ENCODE data around the gene MLKL. TPM values are rescaled to one million over a fixed set of nuclear protein-coding genes. Genes with fewer than 3 reads are reported as not detected.
A peak's percentile ranks its signal among the peaks of the same experiment; 100 is the strongest.
"Not testable (repeated sequence)": the region's sequence is repeated elsewhere in the genome, so short reads cannot be mapped to it uniquely, and the experiment has no call there.

Gene MLKL
- total RNA-seq, 1 donor from 2014 or later: 6.3 TPM

DNA sequence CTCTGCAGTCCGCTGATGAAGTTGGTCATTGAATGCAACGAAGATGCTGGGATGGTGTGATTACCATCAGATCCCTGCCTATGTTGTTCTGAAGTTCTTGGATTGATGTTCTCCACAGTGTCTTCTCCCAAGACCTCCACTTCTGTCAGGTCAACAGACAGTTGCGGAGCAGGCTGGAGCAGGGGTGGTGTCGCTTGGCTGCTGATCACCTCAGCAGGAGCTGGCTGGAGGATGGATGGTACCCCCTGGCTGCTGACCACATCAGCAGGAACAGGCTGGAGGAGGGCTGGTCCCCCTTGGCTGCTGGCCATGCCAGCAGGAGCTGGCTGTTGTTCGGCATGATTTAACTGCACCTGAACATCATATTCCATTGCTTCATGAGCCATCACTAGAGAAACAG is 39.6 kb downstream of the MLKL start:
- no peaks in the 10 kb centered on the region for H3K27me3 ChIP-seq (ENCODE audit: control insufficient read depth, insufficient read depth, low read length)
- TF ChIP-seq, protein P1, sequence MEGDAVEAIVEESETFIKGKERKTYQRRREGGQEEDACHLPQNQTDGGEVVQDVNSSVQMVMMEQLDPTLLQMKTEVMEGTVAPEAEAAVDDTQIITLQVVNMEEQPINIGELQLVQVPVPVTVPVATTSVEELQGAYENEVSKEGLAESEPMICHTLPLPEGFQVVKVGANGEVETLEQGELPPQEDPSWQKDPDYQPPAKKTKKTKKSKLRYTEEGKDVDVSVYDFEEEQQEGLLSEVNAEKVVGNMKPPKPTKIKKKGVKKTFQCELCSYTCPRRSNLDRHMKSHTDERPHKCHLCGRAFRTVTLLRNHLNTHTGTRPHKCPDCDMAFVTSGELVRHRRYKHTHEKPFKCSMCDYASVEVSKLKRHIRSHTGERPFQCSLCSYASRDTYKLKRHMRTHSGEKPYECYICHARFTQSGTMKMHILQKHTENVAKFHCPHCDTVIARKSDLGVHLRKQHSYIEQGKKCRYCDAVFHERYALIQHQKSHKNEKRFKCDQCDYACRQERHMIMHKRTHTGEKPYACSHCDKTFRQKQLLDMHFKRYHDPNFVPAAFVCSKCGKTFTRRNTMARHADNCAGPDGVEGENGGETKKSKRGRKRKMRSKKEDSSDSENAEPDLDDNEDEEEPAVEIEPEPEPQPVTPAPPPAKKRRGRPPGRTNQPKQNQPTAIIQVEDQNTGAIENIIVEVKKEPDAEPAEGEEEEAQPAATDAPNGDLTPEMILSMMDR (IDR thresholded peaks at IDR 0.05; ENCODE audit: insufficient read depth, low read length, severe bottlenecking): no peak
- H3K36me3 ChIP-seq (ENCODE audit: control insufficient read depth, insufficient read depth, low read length): peaks cover 13% of the 10 kb centered on the region
- H3K4me3 ChIP-seq (ENCODE audit: low read depth, low read length): no peak overlapping the region
- FAIRE-seq (no peak), DNase-seq (ENCODE audit: low read depth) (no peak)

DNA sequence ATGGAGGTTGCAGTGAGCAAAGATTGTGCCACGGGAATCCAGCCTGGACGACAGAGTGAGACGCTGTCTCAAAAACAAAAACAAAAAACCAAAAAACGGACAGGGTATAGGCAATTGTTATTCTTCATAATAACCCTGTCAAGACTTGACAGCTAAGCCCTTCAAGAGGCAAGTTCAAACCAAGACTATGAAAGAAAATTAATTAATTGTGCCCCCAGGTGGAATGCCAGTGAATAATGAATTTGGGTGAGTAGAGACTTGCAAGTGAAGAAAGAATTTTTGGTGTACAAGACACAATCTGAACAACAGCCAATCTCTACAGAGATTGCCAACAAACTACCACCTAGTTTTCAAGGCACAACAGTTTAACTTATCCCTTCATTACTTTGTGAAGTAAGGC is 40.3 kb downstream of the MLKL start:
- Histone ChIP-seq H3K4me3 (ENCODE audit: low read depth, low read length) (no peak overlapping the region), H3K36me3 (ENCODE audit: control insufficient read depth, insufficient read depth, low read length) (peaks cover 13% of the 10 kb centered on the region), H3K27me3 (ENCODE audit: control insufficient read depth, insufficient read depth, low read length) (no peaks in the 10 kb centered on the region)
- DNase-seq (ENCODE audit: low read depth): peak; percentile 23
- FAIRE-seq: no peak
- TF ChIP-seq, protein P1 (IDR thresholded peaks at IDR 0.05; ENCODE audit: insufficient read depth, low read length, severe bottlenecking): no peak

DNA sequence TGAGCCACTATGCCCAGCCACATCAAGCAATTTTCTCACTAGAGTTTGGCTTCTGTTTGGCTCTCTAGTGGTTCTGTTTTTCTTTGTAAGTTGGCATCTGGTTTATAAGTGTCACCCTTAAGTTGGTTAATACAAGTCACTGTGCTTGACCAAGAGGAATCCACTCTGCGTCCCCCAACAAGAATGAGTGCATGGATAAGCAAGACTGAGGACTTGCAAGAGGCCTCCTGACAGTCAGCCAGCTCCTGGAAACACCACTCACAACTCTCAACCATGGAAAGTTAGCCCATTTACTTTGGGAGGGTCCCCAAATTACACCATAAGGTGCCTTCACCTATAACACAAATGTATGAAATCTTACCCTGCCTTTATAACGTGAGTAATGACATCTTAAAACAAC is 41.6 kb downstream of the MLKL start:
- FAIRE-seq (no peak), DNase-seq (ENCODE audit: low read depth) (no peak)
- Histone ChIP-seq H3K27me3 (ENCODE audit: control insufficient read depth, insufficient read depth, low read length) (no peaks in the 10 kb centered on the region), H3K4me3 (ENCODE audit: low read depth, low read length) (no peak overlapping the region), H3K36me3 (ENCODE audit: control insufficient read depth, insufficient read depth, low read length) (peaks cover 11% of the 10 kb centered on the region)
- TF ChIP-seq, protein P1 (IDR thresholded peaks at IDR 0.05; ENCODE audit: insufficient read depth, low read length, severe bottlenecking): no peak

DNA sequence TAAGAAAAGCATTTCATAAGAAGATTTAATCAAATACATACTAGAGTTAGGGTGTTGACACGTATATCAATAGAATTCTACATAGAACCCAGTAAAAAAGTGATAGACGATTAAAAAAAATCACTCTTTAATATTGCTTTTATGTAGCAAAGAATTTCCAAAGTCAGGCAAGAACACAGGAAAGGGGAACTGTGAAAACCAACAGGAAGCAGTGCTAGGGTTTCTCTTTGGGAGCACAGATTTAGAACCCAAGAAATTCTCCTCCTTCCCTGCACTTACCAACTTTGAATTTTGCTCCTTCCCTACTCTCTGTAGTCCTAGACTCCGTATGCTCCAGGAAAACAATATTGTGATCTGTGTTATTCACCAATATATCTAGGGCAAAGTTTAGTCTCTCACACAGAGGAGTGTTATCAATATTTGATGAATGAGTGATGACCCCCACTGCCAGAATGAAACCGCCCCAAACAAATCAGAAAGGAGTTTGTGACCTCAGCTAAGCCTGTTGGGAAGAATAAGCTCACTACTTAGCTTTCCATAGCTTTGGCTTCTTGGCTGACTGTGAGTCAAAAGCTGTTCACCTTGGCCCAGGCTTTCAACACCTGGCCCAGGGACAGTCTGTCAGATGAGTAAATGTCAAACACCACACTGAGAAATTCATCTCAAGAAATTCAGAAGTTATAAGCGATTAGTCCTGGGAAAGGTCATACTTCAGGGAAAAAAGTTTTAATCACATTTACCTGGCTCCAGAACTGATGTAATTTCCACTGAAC is 42.6 kb downstream of the MLKL start:
- Histone ChIP-seq H3K36me3 (ENCODE audit: control insufficient read depth, insufficient read depth, low read length) (peaks cover 8% of the 10 kb centered on the region), H3K4me3 (ENCODE audit: low read depth, low read length) (no peak overlapping the region), H3K27me3 (ENCODE audit: control insufficient read depth, insufficient read depth, low read length) (no peaks in the 10 kb centered on the region)
- TF ChIP-seq, protein P1 (IDR thresholded peaks at IDR 0.05; ENCODE audit: insufficient read depth, low read length, severe bottlenecking): no peak
- DNase-seq (ENCODE audit: low read depth): no peak
- no peak for FAIRE-seq

DNA sequence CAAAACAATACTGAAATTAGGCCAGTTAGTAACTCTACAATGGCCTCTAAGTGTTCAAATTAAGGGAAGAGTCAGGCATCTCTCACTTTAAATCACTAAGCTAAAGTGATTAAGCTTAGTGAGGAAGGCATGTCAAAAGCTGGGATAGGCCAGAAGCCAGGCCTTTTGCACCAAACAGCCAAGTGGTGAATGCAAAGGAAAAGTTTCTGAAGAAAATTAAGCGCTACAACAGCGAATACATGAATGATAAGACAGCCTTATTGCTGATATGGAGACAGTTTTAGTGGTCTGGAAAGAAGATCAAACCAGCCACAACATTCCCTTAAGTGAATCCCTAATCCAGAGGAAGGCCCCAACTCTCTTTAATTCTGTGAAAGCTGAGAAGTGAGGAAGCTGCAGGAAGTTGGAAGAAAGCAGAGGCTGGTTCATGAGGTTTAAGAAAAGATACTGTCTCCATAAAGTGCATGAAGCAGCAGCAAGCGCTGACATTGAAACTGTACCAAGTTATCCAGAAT is 46.1 kb downstream of the MLKL start:
- no peaks in the 10 kb centered on the region for H3K27me3 ChIP-seq (ENCODE audit: control insufficient read depth, insufficient read depth, low read length)
- no peak overlapping the region for H3K4me3 ChIP-seq (ENCODE audit: low read depth, low read length)
- TF ChIP-seq, protein P1 (IDR thresholded peaks at IDR 0.05; ENCODE audit: insufficient read depth, low read length, severe bottlenecking): no peak
- FAIRE-seq (no peak), DNase-seq (ENCODE audit: low read depth) (no peak)
- peaks cover 6% of the 10 kb centered on the region for H3K36me3 ChIP-seq (ENCODE audit: control insufficient read depth, insufficient read depth, low read length)

DNA sequence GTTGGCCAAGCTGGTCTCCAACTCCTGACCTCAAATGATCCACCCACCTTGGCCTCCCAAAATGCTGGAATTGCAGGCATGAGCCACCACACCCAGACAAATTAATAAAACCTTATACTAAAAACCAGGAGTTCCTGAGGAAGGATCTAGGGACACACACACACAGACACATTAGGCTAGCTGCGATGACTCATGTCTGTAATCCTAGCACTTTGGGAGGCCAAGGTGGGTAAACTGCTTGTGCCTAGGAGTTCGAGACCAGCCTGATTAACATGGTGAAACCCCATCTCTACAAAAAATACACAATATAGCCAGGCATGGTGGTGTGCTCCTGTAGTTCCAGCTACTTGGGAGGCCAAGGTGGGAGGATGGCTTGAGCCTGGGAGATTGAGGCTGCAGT is 47.8 kb downstream of the MLKL start:
- not testable (repeated sequence) for H3K4me3 ChIP-seq (ENCODE audit: low read depth, low read length); FAIRE-seq; H3K27me3 ChIP-seq (ENCODE audit: control insufficient read depth, insufficient read depth, low read length); H3K36me3 ChIP-seq (ENCODE audit: control insufficient read depth, insufficient read depth, low read length)
- peak; percentile 25 for DNase-seq (ENCODE audit: low read depth)

Data from bronchial epithelial cell (primary cell).